NCI-H510A treated with DMSO at 0.1 percent for 48 hours (cell line): Measurements from ENCODE around the gene FRYL.
"Not testable (repeated sequence)": the region's sequence is repeated elsewhere in the genome, so short reads cannot be mapped to it uniquely, and the experiment has no call there.

Experiments
- DNase-seq: peaks from one replicate; lab custom pipeline; 2025; lab: John Stamatoyannopoulos, UW

Gene FRYL

DNA sequence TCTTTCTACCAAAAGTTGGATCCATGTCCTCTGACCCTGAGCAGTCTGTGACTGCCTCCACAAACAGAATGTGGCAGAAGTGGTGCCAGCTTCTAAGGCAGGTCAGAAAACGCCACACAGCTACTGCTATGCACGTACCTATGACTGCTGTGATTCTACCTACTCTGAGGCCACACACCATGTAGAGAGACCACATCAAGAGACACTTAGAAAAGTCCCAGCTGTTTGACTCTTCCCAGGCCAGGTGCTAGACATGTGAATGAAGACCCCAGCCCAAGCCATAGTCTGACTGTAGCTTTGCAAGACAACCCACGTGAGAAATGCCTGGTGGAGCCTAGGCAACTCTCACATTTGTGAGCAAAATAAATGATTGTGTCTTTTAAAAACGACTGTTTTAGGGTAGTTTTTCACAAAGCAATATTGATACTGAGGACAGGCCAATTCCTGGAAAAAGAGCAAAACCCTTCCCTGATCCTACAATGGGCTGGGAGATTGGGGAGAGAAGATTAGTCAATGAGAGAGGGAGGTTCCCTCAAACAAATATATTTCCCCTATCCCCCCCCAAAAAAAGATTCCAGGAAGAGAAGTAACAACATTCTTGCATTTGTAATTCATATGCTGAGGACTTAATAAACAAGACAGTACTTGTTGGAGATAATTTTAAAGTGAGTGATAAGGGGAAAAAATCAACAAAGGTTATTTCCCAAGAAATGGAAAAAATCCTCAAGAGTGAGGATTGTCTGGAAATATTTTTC is 33.3 kb downstream of the FRYL start:
- DNase-seq, result no peak

DNA sequence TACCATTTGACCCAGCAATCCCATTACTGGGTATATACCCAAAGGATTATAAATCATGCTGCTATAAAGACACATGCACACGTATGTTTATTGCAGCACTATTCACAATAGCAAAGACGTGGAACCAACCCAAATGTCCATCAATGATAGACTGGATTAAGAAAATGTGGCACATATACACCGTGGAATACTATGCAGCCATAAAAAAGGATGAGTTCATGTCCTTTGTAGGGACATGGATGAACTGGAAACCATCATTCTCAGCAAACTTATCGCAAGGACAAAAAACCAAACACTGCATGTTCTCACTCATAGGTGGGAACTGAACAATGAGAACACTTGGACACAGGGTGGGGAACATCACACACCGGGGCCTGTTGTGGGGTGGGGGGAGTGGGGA is 34.9 kb downstream of the FRYL start:
- not testable (repeated sequence) for DNase-seq

DNA sequence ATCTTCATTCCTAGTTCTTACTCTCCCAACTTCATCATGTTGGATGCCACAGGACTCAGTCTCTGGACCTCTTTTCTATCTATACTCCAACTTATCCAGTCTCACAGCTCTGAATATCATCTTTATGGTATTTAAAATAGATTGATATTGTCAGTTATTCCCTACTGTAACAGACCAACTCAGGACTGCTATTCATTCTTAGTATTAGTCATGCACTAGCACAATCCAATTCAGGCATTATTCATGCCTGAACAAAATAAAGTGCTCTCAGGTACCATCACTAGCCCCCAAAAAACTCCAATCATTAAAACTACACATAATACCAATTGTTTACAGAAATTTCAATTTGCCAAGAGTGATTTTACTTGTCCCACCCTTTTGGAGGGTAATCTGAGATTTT is 37.7 kb downstream of the FRYL start:
- DNase-seq, result no peak

- no peak for DNase-seq
Measured at GRCh38 chr4:48739560-48740019, 40.5 kb downstream of the FRYL start.

- DNase-seq, result no peak
Measured at GRCh38 chr4:48738856-48739255, 41.2 kb downstream of the FRYL start.

DNA sequence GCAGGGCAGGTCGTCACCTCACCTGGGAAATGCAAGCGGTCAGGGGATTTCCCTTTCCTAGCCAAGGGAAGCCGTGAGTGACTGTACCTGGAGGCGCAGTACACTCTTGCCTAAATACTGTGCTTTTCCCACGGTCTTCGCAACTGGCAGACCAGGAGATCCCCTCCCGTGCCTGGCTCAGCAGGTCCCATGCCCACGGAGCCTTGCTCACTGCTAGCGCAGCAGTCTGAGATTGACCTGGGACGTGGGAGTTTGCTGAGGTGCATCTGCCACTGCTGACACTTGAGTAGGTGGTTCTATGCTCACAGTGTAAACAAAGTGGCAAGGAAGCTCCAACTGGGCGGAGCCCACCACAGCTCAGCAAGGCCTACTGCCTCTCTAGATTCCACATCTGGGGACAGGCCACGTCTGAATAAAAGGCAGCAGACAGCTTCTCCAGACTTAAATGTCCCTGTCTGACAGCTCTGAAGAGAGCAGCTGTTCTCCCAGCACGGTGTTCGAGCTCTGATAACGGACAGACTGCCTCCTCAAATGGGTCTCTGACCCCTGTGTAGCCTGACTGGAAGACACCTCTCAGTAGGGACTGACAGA is 51.1 kb downstream of the FRYL start:
- DNase-seq, result not testable (repeated sequence)

DNA sequence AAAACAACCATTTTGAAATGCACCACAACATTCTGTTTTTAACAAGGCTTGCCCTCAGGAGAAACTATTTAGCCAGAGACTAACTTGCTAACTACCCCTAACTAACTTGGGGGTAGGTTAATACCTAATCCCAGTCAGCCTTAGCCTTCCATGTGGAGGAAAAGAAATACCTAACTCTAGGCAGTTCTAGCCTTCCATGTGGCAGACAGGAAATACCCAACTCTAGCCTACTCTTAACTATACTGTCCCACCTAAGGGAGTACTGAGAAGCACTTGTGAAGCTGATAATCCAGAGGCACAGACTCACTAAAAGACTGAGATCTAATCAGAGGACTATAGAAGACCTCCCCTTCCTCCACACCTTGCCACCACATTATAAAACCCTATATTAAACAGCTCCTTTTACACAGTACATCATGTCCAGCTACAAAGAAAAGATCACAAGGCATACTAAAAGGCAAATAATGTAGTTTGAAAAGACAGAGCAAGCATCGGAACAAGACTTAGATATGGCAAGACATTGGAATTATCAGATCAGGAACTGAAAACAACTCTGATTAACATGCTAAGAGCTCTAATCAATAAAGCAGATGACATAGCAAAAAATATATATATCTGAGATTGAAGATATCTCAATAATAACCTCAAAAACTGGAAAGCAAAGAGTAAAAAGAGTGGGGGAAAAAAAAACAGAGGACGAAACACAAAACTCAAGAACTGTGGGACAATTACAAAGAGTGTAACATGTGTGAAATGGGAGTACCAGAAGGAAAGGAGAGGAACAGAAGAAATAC is 52.2 kb downstream of the FRYL start:
- no peak for DNase-seq

- no peak for DNase-seq
Measured at GRCh38 chr4:48725414-48725813, 54.7 kb downstream of the FRYL start.

GRCh38 chr4:48722509-48723446 is 57.3 kb downstream of the FRYL start:
- no peak for DNase-seq

- DNase-seq, result no peak
Measured at GRCh38 chr4:48720459-48720858, 59.6 kb downstream of the FRYL start.

DNA sequence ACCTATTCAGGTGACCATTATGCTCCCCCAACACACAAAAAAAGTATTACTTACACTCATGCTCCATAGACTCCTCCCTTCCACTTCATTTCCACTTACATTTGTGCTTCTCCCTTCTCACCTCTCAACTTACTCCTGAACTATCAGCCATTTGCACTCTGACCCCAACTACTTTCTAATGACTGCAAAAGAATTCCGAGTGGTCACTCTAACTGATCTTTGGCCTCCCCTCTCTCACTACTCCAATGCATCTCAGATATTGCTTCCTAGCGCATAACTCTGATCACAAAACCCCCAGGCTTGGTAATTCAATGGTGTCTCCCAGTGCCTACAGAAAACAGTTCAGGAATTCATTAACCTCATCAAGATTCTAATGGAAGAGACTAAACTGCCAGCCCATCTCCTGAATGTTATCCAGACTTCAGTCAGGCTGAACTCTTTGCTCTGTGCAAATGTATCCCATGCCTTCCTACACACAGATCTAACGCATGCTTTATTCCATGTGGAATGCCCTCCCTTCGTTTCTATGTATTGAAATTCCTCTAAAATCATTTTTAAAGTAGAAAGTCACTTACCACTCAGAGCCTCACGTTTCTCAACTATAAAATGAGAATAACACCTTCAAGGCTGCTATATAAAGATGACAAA is 61.1 kb downstream of the FRYL start:
- no peak for DNase-seq

GRCh38 chr4:48716285-48716684 is 63.8 kb downstream of the FRYL start:
- not testable (repeated sequence) for DNase-seq

- no peak for DNase-seq
Measured at GRCh38 chr4:48710446-48711209, 69.5 kb downstream of the FRYL start.

- no peak for DNase-seq
Measured at GRCh38 chr4:48709901-48710300, 70.2 kb downstream of the FRYL start.

DNA sequence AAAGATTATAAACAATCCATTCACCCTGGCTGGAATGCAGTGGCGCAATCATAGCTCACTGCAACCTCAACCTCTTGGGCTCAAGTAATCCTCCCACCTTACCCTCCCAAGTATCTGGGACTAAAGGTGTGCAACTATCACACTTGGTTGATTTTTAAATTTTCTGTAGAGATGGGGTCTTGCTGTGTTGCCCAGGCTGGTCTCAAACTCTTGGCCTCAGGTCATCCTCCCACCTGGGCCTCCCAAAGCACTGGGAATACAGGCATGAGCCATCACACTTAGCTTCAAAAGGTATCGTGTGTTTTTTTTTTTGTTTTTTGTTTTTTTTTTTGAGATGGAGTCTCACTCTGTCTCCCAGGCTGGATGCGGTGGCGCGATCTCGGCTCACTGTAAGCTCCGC is 71.5 kb downstream of the FRYL start:
- no peak for DNase-seq

GRCh38 chr4:48706736-48707135 is 73.3 kb downstream of the FRYL start:
- DNase-seq, result no peak

GRCh38 chr4:48705609-48706008 is 74.5 kb downstream of the FRYL start:
- no peak for DNase-seq

- DNase-seq, result no peak
Measured at GRCh38 chr4:48704091-48704802, 75.8 kb downstream of the FRYL start.

DNA sequence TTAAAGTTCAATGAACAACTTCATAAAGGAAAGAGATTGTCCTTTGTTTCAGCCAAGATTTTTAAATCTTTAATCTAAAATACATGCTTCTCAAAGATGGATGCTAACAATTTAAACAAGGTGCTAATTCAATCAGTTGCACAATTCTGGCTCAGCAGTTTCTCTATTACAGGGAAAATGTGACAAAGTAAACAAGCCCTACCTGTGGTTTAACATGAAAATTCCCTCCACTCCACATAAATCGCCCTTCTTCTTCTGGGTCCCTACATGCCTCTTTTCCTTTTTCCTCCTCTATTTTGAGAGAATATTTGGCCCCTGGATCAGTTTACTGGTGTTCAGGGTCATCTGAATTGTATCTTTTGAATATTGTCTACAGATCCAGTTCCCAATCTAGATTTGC is 80.6 kb downstream of the FRYL start:
- DNase-seq, result no peak
